Measurements from ENCODE around the gene UBE2J2. TPM values are rescaled to one million over a fixed set of nuclear protein-coding genes. Genes with fewer than 3 reads are reported as not detected.

UBE2J2 gene
- total RNA-seq, 1 experiment from 2014 or later: 83.4 TPM

DNA sequence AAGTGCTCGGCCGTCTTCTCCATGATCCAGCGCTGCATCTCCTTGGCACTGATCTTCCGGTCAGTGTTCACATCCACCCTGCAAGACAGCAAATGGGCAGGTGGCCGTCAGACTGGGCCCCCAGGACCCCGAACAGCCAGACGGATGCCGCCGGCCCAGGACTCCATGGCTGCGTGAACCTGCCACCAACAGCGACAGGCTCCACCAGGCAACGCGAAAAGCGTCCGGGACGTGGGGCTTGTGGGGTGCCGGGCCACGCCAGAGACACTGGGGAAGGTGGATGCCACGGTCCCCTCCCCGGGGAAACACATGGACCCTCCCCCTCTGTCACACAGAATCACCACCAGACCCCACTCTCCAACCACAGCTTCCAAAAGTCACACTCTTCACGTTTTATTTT is 49.8 kb downstream of the UBE2J2 start:
- H3K23ac ChIP-seq (ENCODE audit: insufficient read length, low read depth, low read length): no peak overlapping the region
- H3K27ac ChIP-seq (ENCODE audit: insufficient read length, low read depth, low read length): no peak overlapping the region
- H3K4me1 Mint-ChIP-seq: no peaks in the 10 kb centered on the region
- no peak overlapping the region for H3K18ac ChIP-seq (ENCODE audit: insufficient read length, low read depth, low read length)
- H3T11ph ChIP-seq (ENCODE audit: low read length): no peak overlapping the region
- H3K9ac ChIP-seq (ENCODE audit: extremely low read depth, insufficient read length, low read length): no peak overlapping the region
- H3K4me2 ChIP-seq (ENCODE audit: insufficient read depth, insufficient read length, low read length): no peak overlapping the region
- no peak overlapping the region for H3K4me3 Mint-ChIP-seq
- H3K4me1 ChIP-seq (ENCODE audit: insufficient read depth, low read length): no peaks in the 10 kb centered on the region
- peaks cover 25 to 61% (median 46%) of the 10 kb centered on the region in 3 experiments for H3K36me3 Mint-ChIP-seq (ENCODE audit: insufficient read depth in 1 of 3, low read depth in 3 of 3)
- no peak overlapping the region for H2AK5ac ChIP-seq (ENCODE audit: insufficient read length, low read length)
- H3K56ac ChIP-seq (ENCODE audit: insufficient read length, low read depth, low read length): no peak overlapping the region
- no peak overlapping the region for H2BK12ac ChIP-seq (ENCODE audit: insufficient read length, low read depth, low read length)
- no peak overlapping the region for H2AFZ ChIP-seq (ENCODE audit: low read length)
- H3K79me2 ChIP-seq (ENCODE audit: insufficient read depth, low read length): no peaks in the 10 kb centered on the region; the same call in 1 of the 2 replicates
- H3K27me3 ChIP-seq (ENCODE audit: insufficient read depth, low read length): no peaks in the 10 kb centered on the region
- no peak for TF ChIP-seq CTCF (conservative IDR thresholded peaks at IDR 0.05)
- no peaks in the 10 kb centered on the region for H3K27me3 Mint-ChIP-seq (ENCODE audit: low read depth)
- no peak for DNase-seq
- no peaks in the 10 kb centered on the region for H3K9me3 ChIP-seq (ENCODE audit: control insufficient read depth, low read depth, low read length)
- no peak overlapping the region for H4K91ac ChIP-seq (ENCODE audit: insufficient read length, low read depth, low read length)
- no peak overlapping the region for H4K5ac ChIP-seq (ENCODE audit: insufficient read length, low read depth, low read length)
- H3K79me1 ChIP-seq (ENCODE audit: insufficient read depth, low read depth, low read length, poor library complexity, severe bottlenecking): no peaks in the 10 kb centered on the region
- no peaks in the 10 kb centered on the region for H3K23me2 ChIP-seq (ENCODE audit: insufficient read length, low read depth, low read length, poor library complexity, severe bottlenecking)
- no peak overlapping the region for H2BK15ac ChIP-seq (ENCODE audit: low read depth, low read length)
- H3K14ac ChIP-seq (ENCODE audit: insufficient read depth, low read length): no peak overlapping the region
- no peak overlapping the region for H4K8ac ChIP-seq (replicated peaks; ENCODE audit: insufficient read length, low read depth, low read length)
- H4K20me1 ChIP-seq (ENCODE audit: control insufficient read depth, insufficient read depth, insufficient read length): no peaks in the 10 kb centered on the region
- H2BK20ac ChIP-seq (ENCODE audit: low read depth, low read length, poor library complexity, severe bottlenecking): no peak overlapping the region
- no peak overlapping the region for H3K27ac Mint-ChIP-seq
- no peak overlapping the region for H3K4ac ChIP-seq (ENCODE audit: low read depth, low read length)
- no peak overlapping the region for H2BK120ac ChIP-seq (ENCODE audit: low read depth, low read length, poor library complexity, severe bottlenecking)
- no CpG with 5 or more reads among the region's 21 CpGs for WGBS (ENCODE audit: extremely low coverage, insufficient read length, low lambda C conversion rate)
- no peak overlapping the region for H2BK5ac ChIP-seq (ENCODE audit: insufficient read length, low read length)
- H3K9me3 Mint-ChIP-seq: no peaks in the 10 kb centered on the region; a peak in 1 of 5 replicates

Data from H9 (cell line).